Activated T-cell treated with anti-CD3 and anti-CD28 coated beads for 1 hour (primary cell): ENCODE data around the gene EIF6.
"Not testable (repeated sequence)": the region's sequence is repeated elsewhere in the genome, so short reads cannot be mapped to it uniquely, and the experiment has no call there.

Experiments used
- DNase-seq: peaks from one replicate; pipeline ENCODE4 v3.0.0-alpha.2; 2020; ENCODE audit warnings: low read depth

The EIF6 gene

DNA sequence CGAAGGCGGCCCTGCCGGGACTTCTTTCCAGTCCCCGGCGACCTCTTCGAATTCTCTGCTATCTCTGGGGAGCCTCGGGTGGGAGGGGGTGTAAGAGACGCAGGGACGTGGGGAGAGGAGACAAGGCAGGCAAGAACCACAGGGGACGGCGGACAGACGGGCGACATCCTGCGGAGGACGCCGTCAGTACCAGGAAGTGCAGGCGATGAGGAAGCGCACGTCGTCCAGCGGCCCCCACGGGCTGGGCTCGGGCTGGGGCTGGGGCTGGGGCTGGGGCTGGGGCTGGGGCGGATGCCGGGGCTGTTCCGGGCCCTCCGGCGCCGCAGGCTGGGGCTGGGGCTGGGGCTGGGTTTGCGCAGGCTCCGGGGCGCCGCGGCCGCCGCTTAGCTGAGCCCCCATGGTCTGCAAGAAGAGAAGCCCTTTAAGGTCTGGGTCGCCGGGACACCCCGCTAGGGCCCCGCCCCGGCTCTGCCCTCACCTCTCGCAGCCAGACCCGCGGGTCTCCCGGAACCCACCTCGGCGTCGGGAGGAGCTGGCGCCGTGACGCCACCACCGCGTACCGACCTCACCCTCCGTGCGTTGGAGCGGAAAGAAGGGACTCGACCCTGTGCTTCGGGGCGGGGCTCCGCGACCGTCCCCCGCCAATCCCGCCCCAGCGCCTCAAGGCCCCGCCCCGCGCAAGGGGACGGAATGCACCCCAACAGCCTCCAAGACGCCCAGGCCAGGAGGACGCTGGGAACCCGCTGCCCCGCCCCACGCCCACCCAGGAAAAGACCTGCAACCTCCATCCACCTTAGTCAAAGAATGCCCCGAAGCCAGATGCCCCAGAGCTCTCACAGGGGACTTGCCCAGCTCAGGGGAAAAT is 6.8 kb downstream of the EIF6 start, which contains the start of gene MMP24OS:
MMP24OS (minus strand) TSS at position 592 of the 865 bp plus-strand sequence; CDS start at position 399, 193 bp downstream.
- DNase-seq: peak; percentile 80

GRCh38 chr20:35277127-35277526 is 7.4 kb downstream of the EIF6 start:
- no peak for DNase-seq

GRCh38 chr20:35276408-35276807 is 8.2 kb downstream of the EIF6 start:
- no peak for DNase-seq

- DNase-seq: no peak
Measured at GRCh38 chr20:35275741-35276251, 8.8 kb downstream of the EIF6 start.

DNA sequence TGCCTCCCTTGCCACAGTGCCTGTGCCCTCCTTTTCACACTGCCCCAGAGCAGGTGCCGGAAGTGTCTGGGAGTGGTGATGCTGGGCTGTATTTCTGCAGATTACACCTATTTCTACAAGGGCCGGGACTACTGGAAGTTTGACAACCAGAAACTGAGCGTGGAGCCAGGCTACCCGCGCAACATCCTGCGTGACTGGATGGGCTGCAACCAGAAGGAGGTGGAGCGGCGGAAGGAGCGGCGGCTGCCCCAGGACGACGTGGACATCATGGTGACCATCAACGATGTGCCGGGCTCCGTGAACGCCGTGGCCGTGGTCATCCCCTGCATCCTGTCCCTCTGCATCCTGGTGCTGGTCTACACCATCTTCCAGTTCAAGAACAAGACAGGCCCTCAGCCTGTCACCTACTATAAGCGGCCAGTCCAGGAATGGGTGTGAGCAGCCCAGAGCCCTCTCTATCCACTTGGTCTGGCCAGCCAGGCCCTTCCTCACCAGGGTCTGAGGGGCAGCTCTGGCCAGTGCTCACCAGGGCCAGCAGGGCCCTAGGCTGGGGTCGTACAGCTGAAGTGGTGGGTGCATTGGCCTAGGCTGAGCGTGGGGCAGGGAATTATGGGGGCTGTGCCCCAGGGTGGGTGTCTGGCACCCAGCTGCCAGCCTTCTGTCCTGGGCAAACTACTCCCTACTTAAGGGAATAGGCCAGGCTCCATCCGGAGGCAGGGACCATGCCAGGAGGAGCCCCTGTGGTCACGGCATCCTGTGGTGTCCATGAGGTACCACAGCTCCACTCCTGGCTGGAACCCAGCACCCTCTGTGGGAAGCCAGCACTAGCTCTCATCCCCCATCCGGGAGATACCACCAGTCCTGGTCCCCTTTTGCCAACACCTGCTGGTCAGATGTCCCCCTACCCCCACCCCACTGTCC is 10.1 kb downstream of the EIF6 start:
- DNase-seq: no peak

- no peak for DNase-seq
Measured at GRCh38 chr20:35273449-35274171, 11.0 kb downstream of the EIF6 start.

GRCh38 chr20:35271904-35272303 is 12.7 kb downstream of the EIF6 start:
- DNase-seq: no peak

DNA sequence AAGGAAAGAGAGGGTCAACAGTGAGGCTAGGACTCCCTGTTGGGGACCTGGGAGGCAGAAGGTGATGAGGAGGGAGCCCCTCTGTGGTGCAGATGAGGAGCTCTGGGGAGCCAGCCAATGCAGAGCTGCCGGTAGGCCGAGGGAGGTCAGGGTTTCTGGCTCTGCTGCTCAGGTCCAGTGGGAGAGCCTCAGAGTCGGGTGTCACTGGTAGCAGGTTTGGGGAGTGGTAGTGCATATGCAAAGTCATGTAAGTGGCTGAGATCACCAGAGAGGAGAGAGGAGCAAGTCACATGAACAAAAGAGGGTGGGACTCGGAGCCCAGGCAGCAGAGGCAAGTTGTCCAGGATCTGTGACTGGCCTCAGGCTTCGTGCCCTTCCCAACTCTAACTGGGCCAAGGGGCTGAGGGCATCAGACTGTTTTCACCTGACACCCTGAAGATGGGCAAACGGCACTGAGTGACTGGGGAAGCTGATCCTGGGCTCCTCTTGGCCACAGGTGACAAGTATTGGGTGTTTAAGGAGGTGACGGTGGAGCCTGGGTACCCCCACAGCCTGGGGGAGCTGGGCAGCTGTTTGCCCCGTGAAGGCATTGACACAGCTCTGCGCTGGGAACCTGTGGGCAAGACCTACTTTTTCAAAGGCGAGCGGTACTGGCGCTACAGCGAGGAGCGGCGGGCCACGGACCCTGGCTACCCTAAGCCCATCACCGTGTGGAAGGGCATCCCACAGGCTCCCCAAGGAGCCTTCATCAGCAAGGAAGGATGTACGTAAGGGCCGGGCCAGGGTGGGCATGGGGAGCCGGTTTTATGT is 13.3 kb downstream of the EIF6 start:
- DNase-seq: no peak

DNA sequence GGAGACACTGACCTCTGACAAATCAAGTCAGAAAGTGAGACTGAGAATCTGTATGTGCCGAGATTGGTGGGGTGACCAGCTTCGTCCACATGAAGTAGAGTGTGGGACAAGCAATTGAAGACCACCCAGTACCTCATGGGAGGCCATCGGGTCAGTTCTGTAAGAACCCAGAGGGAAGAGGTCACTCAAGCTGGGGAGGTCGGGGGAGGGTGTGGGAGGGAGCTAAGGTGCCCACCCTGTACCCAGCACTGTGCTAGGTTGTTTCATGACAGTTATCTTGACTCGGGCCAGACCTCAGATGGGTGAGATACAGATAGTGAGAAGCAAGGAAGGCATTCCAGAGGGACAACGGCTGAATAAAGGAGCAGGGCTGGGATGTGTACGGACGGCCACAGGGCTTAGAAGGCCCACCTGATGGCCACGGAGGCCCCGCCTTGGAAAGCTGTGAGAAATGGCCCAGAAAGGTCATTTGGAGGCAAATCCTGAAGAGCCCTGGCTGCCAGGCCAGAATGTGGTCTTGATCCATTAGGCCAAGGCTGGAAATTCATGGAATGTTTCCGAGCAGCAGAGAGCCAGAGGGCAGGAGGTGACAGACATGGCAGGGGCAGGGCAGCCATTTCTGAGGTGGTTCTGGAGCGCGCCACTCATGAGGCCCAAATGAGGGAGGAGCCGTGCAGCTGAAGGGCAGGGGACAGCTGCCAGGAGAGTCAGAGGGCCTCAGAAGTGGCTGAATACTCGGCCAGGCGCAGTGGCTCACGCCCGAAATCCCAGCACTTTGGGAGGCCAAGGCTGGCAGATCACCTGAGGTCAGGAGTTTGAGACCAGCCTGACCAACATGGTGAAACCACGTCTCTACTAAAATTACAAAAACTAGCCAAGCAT is 14.3 kb downstream of the EIF6 start:
- no peak for DNase-seq

GRCh38 chr20:35269055-35269781 is 15.4 kb downstream of the EIF6 start:
- peak; percentile 26 for DNase-seq

GRCh38 chr20:35267092-35267491 is 17.5 kb downstream of the EIF6 start:
- no peak for DNase-seq

DNA sequence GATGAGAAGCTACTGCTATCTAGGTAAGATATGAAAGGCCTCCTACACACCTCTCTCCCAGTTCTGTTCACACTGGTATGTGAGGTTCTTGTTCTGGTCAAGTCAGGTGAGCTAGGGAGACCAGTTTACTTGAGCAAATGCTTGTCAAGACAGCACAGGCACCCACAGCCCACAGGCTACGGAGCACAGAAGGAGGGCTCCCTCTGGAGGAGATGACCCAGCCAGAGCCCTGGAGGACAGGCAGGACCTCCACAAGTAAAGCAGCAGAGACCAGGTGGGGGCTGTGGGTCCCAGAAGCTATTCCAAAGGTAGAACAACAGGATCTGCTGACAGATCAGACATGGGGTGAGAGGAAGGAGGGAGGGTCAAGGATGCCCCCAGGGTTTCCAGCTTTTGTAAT is 19.8 kb downstream of the EIF6 start:
- DNase-seq: no peak

DNA sequence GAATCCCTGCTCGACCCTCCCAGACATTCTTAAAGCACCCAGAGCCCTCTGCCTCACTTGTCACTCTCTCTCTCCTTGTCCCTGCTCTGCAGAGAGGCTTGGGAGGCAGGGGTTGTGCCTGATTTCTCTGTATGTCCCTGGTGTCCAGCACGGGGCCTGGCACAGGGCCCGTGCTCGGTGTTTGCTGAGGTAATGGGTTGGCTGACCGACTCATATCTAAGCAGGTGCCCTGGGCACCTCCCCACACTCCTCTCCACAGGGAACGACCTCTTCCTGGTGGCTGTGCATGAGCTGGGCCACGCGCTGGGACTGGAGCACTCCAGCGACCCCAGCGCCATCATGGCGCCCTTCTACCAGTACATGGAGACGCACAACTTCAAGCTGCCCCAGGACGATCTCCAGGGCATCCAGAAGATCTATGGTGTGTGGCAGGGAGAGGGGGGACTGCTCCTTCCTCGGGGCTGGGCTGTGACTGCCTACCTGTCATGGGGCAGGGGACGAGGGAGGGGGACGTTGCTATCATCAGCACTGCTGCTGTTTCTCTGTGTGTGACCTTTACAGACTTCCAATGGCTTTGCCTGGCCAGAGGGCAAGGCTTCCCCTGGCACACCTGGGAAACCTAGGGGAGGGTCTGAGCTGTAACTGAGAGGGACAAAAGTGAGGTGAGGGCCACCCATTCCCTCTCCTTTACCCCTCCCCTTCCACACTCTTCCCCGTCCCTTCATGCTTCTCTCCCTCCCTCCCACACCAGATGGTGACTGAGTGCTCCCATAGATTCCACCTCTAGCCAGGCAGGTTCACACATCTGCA is 20.8 kb downstream of the EIF6 start:
- no peak for DNase-seq

DNA sequence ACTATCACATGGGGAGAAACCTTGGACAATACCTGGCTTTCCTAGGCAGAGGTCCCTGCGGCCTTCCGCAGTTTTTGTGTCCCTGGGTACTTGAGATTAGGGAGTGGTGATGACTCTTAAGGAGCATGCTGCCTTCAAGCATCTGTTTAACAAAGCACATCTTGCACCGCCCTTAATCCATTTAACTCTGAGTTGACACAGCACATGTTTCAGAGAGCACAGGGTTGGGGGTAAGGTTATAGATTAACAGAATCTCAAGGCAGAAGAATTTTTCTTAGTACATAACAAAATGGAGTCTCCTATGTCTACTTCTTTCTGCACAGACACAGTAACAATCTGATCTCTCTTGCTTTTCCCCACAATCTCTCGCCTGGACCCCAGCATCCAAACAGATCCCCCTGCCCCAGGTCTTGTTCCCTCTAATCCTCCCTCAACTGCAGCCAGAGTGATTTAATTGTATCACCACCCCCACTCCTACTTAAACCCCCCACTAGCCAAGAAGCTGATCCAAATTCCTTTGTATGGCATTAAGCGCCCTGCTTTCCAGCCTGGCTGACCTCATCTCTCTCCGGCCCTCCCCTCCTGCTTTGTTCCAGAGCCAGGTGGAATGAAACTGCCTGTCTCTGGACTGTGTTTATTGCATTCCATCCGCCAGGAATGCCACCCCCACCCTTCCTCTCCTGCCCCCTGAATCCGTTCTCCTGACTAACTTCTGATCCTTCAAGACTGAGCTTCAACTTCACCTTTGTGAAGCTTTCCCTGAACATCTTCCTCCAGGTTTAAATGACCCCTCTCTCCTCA is 21.6 kb downstream of the EIF6 start:
- DNase-seq: not testable (repeated sequence)

DNA sequence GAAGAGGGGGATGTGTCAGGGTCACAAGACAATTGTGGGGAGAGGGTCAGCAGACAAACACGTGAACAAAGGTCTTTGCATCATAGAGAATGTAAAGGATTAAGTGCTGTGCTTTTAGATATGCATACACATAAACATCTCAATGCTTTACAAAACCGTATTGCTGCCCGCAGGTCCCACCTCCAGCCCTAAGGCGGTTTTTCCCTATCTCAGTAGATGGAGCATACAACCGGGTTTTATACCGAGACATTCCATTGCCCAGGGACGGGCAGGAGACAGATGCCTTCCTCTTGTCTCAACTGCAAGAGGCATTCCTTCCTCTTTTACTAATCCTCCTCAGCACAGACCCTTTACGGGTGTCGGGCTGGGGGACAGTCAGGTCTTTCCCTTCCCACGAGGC is 22.3 kb downstream of the EIF6 start:
- not testable (repeated sequence) for DNase-seq

DNA sequence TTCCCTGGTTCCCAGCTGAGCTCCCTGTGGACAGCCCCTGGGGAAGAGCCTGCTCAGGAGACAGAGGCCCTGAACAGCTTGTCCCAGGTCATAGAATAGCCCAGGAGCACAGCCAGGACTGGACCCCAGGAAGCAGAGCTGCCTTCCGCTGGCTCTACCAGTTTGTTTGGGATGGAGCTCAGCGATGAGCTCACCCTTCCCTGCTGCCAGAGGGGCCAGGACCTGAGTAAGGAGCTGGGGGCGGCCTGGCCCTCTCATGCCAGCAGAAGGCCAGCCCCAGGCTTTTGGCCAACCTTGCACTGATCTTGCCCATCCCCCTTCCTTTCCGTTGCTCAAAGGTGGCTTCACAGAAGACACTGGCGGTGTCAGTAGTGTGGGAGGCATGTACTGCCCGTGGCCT is 24.1 kb downstream of the EIF6 start:
- no peak for DNase-seq

DNA sequence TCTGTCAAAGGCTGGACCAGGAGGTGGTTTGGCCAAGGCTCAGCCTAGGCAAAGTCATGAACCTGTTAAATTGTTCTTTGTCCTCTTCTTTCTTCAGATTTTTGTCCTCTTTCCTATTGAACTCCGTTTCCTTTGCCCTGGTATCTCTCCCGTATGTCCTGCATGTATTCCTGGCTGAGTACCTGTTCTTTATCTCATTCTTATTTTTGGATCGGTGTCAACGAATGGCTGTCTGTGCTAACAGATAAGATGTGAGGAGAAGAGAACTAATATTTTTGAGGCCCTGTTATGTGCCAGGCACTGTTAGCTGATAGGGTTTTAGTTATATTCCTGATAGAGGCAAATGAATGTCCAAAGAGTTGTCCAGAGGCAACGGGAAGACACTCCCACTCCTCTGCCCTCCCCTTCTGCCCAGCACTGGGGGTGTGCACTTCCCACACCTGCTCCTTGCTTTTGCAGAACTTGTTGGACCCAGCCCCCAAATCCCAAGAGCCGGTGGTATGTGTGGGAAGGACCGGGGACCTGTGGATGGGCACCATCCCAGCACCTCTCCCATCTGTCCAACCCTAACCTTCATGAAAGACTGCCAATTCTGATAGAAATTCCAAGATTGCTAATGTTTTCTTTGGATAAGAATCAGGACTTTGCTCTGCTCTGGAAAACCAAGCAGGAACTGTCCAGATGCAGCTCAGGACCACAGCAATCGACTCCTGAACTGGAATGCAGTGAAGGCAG is 27.2 kb downstream of the EIF6 start:
- DNase-seq: no peak
